Prostate gland (tissue), 2 donors: ENCODE measurements around the gene MRPL33.

Experiments used
- POLR2A ChIP-seq: fragments of 450-650 bp; IDR thresholded peaks from one replicate; pipeline ENCODE4 v1.6.1; 2016; ENCODE audit warnings: antibody characterized with exemption, mild to moderate bottlenecking
- TF ChIP-seq, protein P1 (sequence below), 4 experiments: fragments of 200-600 bp in 2 of 4; fragments of 450-650 bp in 2 of 4; sonication (generic) in 2 of 4; IDR thresholded peaks; 1 replicate in 3 of 4; 2 replicates in 1 of 4; pipeline ENCODE4 v1.5.1; 2016 to 2019; ENCODE audit warnings: antibody characterized with exemption in 4 of 4, mild to moderate bottlenecking in 2 of 4, moderate library complexity in 2 of 4

DNA sequence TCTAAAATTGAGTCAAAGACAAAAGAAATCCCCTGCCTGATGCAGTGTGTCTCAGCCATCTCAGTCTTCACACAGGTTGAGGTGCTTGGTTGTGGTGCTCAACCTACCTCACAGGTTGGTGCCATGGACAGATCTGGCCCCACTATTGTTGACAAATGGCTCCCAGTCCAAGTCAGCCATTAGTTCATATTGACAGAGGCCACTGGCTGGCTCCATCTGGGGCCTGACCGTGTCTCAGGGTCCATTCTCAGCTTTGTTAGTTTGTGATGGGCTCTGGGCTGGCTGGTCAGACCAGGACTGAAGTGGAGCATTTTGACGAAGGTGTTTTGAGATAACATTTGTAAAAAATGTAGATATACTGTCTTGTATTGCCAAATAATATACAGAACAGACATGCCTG, 36.9 kb downstream of the MRPL33 start:
- TF ChIP-seq, protein P1, sequence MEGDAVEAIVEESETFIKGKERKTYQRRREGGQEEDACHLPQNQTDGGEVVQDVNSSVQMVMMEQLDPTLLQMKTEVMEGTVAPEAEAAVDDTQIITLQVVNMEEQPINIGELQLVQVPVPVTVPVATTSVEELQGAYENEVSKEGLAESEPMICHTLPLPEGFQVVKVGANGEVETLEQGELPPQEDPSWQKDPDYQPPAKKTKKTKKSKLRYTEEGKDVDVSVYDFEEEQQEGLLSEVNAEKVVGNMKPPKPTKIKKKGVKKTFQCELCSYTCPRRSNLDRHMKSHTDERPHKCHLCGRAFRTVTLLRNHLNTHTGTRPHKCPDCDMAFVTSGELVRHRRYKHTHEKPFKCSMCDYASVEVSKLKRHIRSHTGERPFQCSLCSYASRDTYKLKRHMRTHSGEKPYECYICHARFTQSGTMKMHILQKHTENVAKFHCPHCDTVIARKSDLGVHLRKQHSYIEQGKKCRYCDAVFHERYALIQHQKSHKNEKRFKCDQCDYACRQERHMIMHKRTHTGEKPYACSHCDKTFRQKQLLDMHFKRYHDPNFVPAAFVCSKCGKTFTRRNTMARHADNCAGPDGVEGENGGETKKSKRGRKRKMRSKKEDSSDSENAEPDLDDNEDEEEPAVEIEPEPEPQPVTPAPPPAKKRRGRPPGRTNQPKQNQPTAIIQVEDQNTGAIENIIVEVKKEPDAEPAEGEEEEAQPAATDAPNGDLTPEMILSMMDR (IDR thresholded peaks at IDR 0.05), result no peak
- no peak for TF ChIP-seq POLR2A
